ENCODE measurements around the gene SMOC2. TPM values are rescaled to one million over a fixed set of nuclear protein-coding genes. Genes with fewer than 3 reads are reported as not detected.

SMOC2 gene
- polyA plus RNA-seq, 3 donors: not detected

- Mint-ChIP-seq H3K4me1 (no peaks in the 10 kb centered on the region), H3K9me3 (peaks cover 0 to 11% (median 2%) of the 10 kb centered on the region in 7 donors), H3K36me3 (no peaks in the 10 kb centered on the region), H3K27me3 (ENCODE audit: low read depth in 3 of 3) (peaks cover 0 to 8% (median 5%) of the 10 kb centered on the region in 3 donors), H3K4me3 (no peak overlapping the region), H3K27ac (no peak overlapping the region)
- H3K9me3 ChIP-seq (replicated peaks in 1 of 2; ENCODE audit: control insufficient read depth in 1 of 2, insufficient read depth in 1 of 2, low read length in 2 of 2): peaks cover 0 to 4% of the 10 kb centered on the region in 2 donors
- no peak for TF ChIP-seq CTCF (IDR thresholded peaks at IDR 0.05)
- no peaks in the 10 kb centered on the region for H3K27me3 ChIP-seq (ENCODE audit: control insufficient read depth in 2 of 2, insufficient read depth in 2 of 2, low read length in 2 of 2)
- H2AFZ ChIP-seq (ENCODE audit: insufficient read depth, low read depth, low read length, poor library complexity, severe bottlenecking): no peak overlapping the region
- H3K4me2 ChIP-seq (replicated peaks; ENCODE audit: extremely low read depth, low read length, poor library complexity, severe bottlenecking): no peak overlapping the region
- no peak for DNase-seq
- H3K27ac ChIP-seq (ENCODE audit: low read depth in 1 of 2, low read length in 2 of 2): no peak overlapping the region
- H3K36me3 ChIP-seq (replicated peaks in 1 of 2; ENCODE audit: control insufficient read depth in 1 of 2, insufficient read depth in 2 of 2, low read length in 2 of 2): no peaks in the 10 kb centered on the region
- no peaks in the 10 kb centered on the region for H4K20me1 ChIP-seq (ENCODE audit: insufficient read depth, low read length)
- no peaks in the 10 kb centered on the region for H3K79me2 ChIP-seq (ENCODE audit: insufficient read depth, low read length)
- no peaks in the 10 kb centered on the region for H3K4me1 ChIP-seq (ENCODE audit: control insufficient read depth in 1 of 2, insufficient read depth in 2 of 2, low read length in 2 of 2)
- H3K9ac ChIP-seq (ENCODE audit: insufficient read depth, low read length, poor library complexity, severe bottlenecking): no peak overlapping the region
- no peak overlapping the region for H3K4me3 ChIP-seq (replicated peaks in 1 of 3; ENCODE audit: low read depth in 2 of 3, low read length in 3 of 3)
- 71% methylated on average over 8 of the region's 14 CpGs for WGBS (ENCODE audit: insufficient coverage)
- intact Hi-C loops (cut with micrococcal nuclease): no loop called here
These were observed 206.3 kb downstream of the SMOC2 start for GRCh38 chr6:168647271-168647670.

GRCh38 chr6:168648240-168649125 lies 207.5 kb downstream of the SMOC2 start:
- no peak overlapping the region for H3K4me3 Mint-ChIP-seq

More at GRCh38 chr6:168648240-168649125, 207.5 kb downstream of the SMOC2 start:
- H3K4me1 ChIP-seq (ENCODE audit: control insufficient read depth in 1 of 2, insufficient read depth in 2 of 2, low read length in 2 of 2): no peaks in the 10 kb centered on the region
- no peak overlapping the region for H2AFZ ChIP-seq (ENCODE audit: insufficient read depth, low read depth, low read length, poor library complexity, severe bottlenecking)
- H3K4me3 ChIP-seq (replicated peaks in 1 of 3; ENCODE audit: low read depth in 2 of 3, low read length in 3 of 3): no peak overlapping the region
- no peak overlapping the region for H3K27ac Mint-ChIP-seq
- peaks cover 5 to 15% of the 10 kb centered on the region in 2 donors for H3K9me3 ChIP-seq (replicated peaks in 1 of 2; ENCODE audit: control insufficient read depth in 1 of 2, insufficient read depth in 1 of 2, low read length in 2 of 2)
- no peak overlapping the region for H3K4me2 ChIP-seq (replicated peaks; ENCODE audit: extremely low read depth, low read length, poor library complexity, severe bottlenecking)
- peaks cover 0 to 8% (median 5%) of the 10 kb centered on the region in 3 donors for H3K27me3 Mint-ChIP-seq (ENCODE audit: low read depth in 3 of 3)
- H3K79me2 ChIP-seq (ENCODE audit: insufficient read depth, low read length): no peaks in the 10 kb centered on the region
- H4K20me1 ChIP-seq (ENCODE audit: insufficient read depth, low read length): no peaks in the 10 kb centered on the region
- H3K27ac ChIP-seq (ENCODE audit: low read depth in 1 of 2, low read length in 2 of 2): no peak overlapping the region
- no peak overlapping the region for H3K9ac ChIP-seq (ENCODE audit: insufficient read depth, low read length, poor library complexity, severe bottlenecking)
- H3K9me3 Mint-ChIP-seq: peaks cover 0 to 19% (median 5%) of the 10 kb centered on the region in 7 donors
- 61% methylated on average over 25 of the region's 30 CpGs for WGBS (ENCODE audit: insufficient coverage)
- TF ChIP-seq CTCF (IDR thresholded peaks at IDR 0.05): no peak
- H3K36me3 ChIP-seq (replicated peaks in 1 of 2; ENCODE audit: control insufficient read depth in 1 of 2, insufficient read depth in 2 of 2, low read length in 2 of 2): no peaks in the 10 kb centered on the region
- no peaks in the 10 kb centered on the region for H3K27me3 ChIP-seq (ENCODE audit: control insufficient read depth in 2 of 2, insufficient read depth in 2 of 2, low read length in 2 of 2)
- no peaks in the 10 kb centered on the region for H3K4me1 Mint-ChIP-seq
- H3K36me3 Mint-ChIP-seq: no peaks in the 10 kb centered on the region
- intact Hi-C loops (cut with micrococcal nuclease): no loop called here
- DNase-seq: no peak

Data from CD14-positive monocyte (primary cell).